Measurements from ENCODE around the gene ZNF318.

DNA sequence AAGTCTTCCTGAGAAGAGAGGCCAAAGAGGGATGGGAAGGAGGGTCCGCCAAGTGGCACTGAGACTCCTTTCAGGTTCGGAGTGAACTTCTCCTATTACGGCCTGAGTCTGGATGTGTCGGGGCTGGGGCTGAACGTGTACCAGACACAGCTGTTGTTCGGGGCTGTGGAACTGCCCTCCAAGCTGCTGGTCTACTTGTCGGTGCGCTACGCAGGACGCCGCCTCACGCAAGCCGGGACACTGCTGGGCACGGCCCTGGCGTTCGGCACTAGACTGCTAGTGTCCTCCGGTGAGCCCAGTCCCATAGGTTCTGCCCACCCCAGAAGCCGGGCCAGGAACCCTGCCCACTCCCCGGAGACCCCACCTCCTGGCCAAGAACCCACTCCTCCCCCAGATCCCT, 67.3 kb downstream of the ZNF318 start:
- no peak for TF ChIP-seq ZNF274 (IDR thresholded peaks at IDR 0.05; ENCODE audit: low read depth, low read length)
- no peak for TF ChIP-seq YY1 (IDR thresholded peaks at IDR 0.05; ENCODE audit: insufficient read depth, insufficient read length)
- TF ChIP-seq SUZ12 (IDR thresholded peaks at IDR 0.05; ENCODE audit: extremely low read depth, insufficient read depth, insufficient read length): no peak
